ENCODE results near the gene TSR1. TPM values are rescaled to one million over a fixed set of nuclear protein-coding genes. Genes with fewer than 3 reads are reported as not detected.

TSR1 gene
- polyA plus RNA-seq, 3 donors = 8.1 to 10.8 (median 9.3) TPM

DNA sequence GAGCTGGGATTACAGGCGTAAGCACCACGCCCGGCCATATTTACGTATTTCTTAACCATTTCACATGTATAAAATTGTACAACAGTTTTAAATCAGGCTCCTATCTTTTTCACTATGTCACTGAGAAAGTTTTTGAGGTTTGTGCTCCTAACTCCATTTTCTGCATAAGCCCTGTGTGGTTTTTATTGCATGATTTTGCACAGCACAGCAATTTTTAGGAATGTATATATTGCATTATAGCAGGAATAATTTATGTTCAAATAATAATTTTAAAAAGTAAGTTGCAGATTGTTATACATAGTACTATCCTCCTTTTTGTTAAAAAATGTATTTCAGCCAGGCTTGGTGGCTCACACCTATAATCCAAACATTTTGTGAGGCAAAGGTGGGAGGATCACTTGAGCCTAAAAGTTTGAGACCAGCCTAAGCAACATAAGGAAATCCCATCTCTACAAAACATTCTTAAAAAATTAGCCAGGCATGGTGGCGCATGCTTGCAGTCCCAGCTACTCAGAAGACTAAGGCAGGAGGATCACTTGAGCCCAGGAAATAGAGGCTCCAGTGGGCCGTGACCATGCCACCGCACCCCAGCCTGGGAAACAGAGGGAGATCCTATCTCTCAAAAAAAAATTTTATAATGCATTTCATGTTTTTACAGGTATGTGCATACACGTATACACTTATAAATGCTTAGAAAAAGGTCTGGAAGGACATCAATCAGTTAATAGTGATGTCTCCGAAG is 58.7 kb downstream of the TSR1 start:
- no peak overlapping the region for H3K4me2 ChIP-seq (replicated peaks; ENCODE audit: extremely low read depth, low read length, poor library complexity, severe bottlenecking)
- no peak overlapping the region for H3K27ac ChIP-seq (ENCODE audit: low read depth in 1 of 2, low read length in 2 of 2)
- H3K27me3 ChIP-seq (ENCODE audit: control insufficient read depth in 2 of 2, insufficient read depth in 2 of 2, low read length in 2 of 2) = no peaks in the 10 kb centered on the region
- intact Hi-C loops (cut with micrococcal nuclease) = no loop called here
- Mint-ChIP-seq H3K27ac (no peak overlapping the region), H3K27me3 (ENCODE audit: low read depth in 3 of 3) (no peaks in the 10 kb centered on the region), H3K4me3 (no peak overlapping the region), H3K4me1 (peaks cover 7% of the 10 kb centered on the region), H3K36me3 (peaks cover 68 to 78% of the 10 kb centered on the region in 2 donors), H3K9me3 (no peaks in the 10 kb centered on the region)
- no peaks in the 10 kb centered on the region for H3K4me1 ChIP-seq (ENCODE audit: control insufficient read depth in 1 of 2, insufficient read depth in 2 of 2, low read length in 2 of 2)
- H3K79me2 ChIP-seq (ENCODE audit: insufficient read depth, low read length) = no peaks in the 10 kb centered on the region
- no peak for DNase-seq
- TF ChIP-seq, protein P1, sequence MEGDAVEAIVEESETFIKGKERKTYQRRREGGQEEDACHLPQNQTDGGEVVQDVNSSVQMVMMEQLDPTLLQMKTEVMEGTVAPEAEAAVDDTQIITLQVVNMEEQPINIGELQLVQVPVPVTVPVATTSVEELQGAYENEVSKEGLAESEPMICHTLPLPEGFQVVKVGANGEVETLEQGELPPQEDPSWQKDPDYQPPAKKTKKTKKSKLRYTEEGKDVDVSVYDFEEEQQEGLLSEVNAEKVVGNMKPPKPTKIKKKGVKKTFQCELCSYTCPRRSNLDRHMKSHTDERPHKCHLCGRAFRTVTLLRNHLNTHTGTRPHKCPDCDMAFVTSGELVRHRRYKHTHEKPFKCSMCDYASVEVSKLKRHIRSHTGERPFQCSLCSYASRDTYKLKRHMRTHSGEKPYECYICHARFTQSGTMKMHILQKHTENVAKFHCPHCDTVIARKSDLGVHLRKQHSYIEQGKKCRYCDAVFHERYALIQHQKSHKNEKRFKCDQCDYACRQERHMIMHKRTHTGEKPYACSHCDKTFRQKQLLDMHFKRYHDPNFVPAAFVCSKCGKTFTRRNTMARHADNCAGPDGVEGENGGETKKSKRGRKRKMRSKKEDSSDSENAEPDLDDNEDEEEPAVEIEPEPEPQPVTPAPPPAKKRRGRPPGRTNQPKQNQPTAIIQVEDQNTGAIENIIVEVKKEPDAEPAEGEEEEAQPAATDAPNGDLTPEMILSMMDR (IDR thresholded peaks at IDR 0.05) = no peak
- no peaks in the 10 kb centered on the region for H4K20me1 ChIP-seq (ENCODE audit: insufficient read depth, low read length)
- no peak overlapping the region for H2AFZ ChIP-seq (ENCODE audit: insufficient read depth, low read depth, low read length, poor library complexity, severe bottlenecking)
- peaks cover 45 to 79% of the 10 kb centered on the region in 2 donors for H3K36me3 ChIP-seq (replicated peaks in 1 of 2; ENCODE audit: control insufficient read depth in 1 of 2, insufficient read depth in 2 of 2, low read length in 2 of 2)
- H3K9me3 ChIP-seq (replicated peaks in 1 of 2; ENCODE audit: control insufficient read depth in 1 of 2, insufficient read depth in 1 of 2, low read length in 2 of 2) = no peaks in the 10 kb centered on the region
- no peak overlapping the region for H3K4me3 ChIP-seq (replicated peaks in 1 of 3; ENCODE audit: low read depth in 2 of 3, low read length in 3 of 3)
- no peak overlapping the region for H3K9ac ChIP-seq (ENCODE audit: insufficient read depth, low read length, poor library complexity, severe bottlenecking)
- no CpG with 5 or more reads among the region's 9 CpGs for WGBS (ENCODE audit: insufficient coverage)

DNA sequence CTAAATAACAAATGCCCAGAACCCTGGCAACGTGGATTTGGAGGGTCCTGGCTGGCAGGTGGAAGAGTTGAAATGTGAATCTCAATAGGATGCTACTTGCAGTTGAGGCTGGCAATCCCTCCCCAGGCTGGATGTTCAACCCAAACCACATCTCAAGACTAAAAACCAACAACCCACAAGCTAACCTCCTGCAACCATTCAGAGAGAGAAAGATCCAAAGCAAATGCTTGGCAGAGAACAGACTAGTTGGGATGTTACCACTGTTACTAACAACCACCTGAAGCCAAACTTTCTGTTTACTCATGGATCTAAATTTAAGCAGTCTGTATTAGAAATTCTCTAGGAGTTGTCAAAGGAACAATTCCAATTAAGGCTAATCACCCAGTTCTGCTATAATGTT is 60.5 kb downstream of the TSR1 start:
- Histone ChIP-seq H3K4me3 (replicated peaks in 1 of 3; ENCODE audit: low read depth in 2 of 3, low read length in 3 of 3) (no peak overlapping the region), H2AFZ (ENCODE audit: insufficient read depth, low read depth, low read length, poor library complexity, severe bottlenecking) (no peak overlapping the region), H3K27me3 (ENCODE audit: control insufficient read depth in 2 of 2, insufficient read depth in 2 of 2, low read length in 2 of 2) (no peaks in the 10 kb centered on the region), H3K9ac (ENCODE audit: insufficient read depth, low read length, poor library complexity, severe bottlenecking) (no peak overlapping the region), H3K4me1 (ENCODE audit: control insufficient read depth in 1 of 2, insufficient read depth in 2 of 2, low read length in 2 of 2) (no peaks in the 10 kb centered on the region), H3K9me3 (replicated peaks in 1 of 2; ENCODE audit: control insufficient read depth in 1 of 2, insufficient read depth in 1 of 2, low read length in 2 of 2) (no peaks in the 10 kb centered on the region), H3K4me2 (replicated peaks; ENCODE audit: extremely low read depth, low read length, poor library complexity, severe bottlenecking) (no peak overlapping the region), H3K79me2 (ENCODE audit: insufficient read depth, low read length) (no peaks in the 10 kb centered on the region), H3K27ac (ENCODE audit: low read depth in 1 of 2, low read length in 2 of 2) (no peak overlapping the region), H3K36me3 (replicated peaks in 1 of 2; ENCODE audit: control insufficient read depth in 1 of 2, insufficient read depth in 2 of 2, low read length in 2 of 2) (peaks cover 33 to 67% of the 10 kb centered on the region in 2 donors), H4K20me1 (ENCODE audit: insufficient read depth, low read length) (no peaks in the 10 kb centered on the region)
- no CpG with 5 or more reads among the region's 1 CpG for WGBS (ENCODE audit: insufficient coverage)
- H3K36me3 Mint-ChIP-seq = peaks cover 55 to 70% of the 10 kb centered on the region in 2 donors
- intact Hi-C loops (cut with micrococcal nuclease) = no loop called here
- no peaks in the 10 kb centered on the region for H3K4me1 Mint-ChIP-seq
- no peaks in the 10 kb centered on the region for H3K27me3 Mint-ChIP-seq (ENCODE audit: low read depth in 3 of 3)
- no peak for DNase-seq
- no peak overlapping the region for H3K4me3 Mint-ChIP-seq
- TF ChIP-seq, protein P1 (IDR thresholded peaks at IDR 0.05) = no peak
- no peaks in the 10 kb centered on the region for H3K9me3 Mint-ChIP-seq
- no peak overlapping the region for H3K27ac Mint-ChIP-seq

Data from CD14-positive monocyte (primary cell).